Measurements from ENCODE around the gene SOWAHC. TPM values are rescaled to one million over a fixed set of nuclear protein-coding genes. Genes with fewer than 3 reads are reported as not detected.

SOWAHC gene
- total and polyA plus RNA-seq, 2 of the 13 experiments (the other 11 are each of a cell fraction or from before 2014, with no cell fraction given) = 21.2 to 22.5 TPM

DNA sequence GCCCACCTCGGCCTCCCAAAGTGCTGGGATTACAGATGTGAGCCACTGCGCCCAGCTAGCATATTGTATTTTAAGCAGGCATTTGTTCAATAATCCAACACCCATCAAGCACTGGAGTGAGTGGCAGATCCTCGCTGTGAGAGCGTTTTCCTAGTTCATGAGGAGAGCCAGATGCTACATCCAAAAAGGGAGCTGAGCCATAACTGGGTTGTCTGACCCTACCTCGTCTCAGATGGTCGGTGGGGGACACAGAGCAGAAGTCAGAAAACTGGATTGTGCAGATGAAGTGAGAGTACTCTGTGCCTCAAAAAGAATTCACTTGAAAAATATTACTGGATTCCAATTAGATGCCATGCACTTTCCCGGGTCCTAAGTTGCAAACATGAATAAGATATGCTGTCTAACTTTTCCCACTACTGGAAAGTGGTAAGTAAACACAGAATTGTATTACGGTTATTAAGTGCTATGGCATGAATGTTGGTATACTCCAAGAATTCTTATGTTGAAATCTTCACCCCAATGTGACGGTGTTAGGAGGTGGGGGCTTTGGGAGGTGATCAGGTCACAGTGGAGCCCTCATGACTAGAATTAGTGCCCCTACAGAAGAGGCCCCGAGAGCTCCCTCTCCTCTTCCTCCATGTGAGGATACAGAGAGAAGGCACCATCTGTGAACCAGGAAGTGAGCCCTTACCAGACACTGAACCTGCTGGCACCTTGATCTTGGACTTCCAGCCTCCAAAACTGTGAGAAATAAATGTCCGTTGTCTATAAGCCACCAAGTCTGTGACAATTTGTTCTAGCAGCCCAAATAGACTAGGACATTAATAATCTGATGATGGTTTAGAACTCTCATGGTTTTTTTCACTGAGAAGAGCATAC, 21.5 kb downstream of the SOWAHC start (continued):
- TF ChIP-seq, protein P1, sequence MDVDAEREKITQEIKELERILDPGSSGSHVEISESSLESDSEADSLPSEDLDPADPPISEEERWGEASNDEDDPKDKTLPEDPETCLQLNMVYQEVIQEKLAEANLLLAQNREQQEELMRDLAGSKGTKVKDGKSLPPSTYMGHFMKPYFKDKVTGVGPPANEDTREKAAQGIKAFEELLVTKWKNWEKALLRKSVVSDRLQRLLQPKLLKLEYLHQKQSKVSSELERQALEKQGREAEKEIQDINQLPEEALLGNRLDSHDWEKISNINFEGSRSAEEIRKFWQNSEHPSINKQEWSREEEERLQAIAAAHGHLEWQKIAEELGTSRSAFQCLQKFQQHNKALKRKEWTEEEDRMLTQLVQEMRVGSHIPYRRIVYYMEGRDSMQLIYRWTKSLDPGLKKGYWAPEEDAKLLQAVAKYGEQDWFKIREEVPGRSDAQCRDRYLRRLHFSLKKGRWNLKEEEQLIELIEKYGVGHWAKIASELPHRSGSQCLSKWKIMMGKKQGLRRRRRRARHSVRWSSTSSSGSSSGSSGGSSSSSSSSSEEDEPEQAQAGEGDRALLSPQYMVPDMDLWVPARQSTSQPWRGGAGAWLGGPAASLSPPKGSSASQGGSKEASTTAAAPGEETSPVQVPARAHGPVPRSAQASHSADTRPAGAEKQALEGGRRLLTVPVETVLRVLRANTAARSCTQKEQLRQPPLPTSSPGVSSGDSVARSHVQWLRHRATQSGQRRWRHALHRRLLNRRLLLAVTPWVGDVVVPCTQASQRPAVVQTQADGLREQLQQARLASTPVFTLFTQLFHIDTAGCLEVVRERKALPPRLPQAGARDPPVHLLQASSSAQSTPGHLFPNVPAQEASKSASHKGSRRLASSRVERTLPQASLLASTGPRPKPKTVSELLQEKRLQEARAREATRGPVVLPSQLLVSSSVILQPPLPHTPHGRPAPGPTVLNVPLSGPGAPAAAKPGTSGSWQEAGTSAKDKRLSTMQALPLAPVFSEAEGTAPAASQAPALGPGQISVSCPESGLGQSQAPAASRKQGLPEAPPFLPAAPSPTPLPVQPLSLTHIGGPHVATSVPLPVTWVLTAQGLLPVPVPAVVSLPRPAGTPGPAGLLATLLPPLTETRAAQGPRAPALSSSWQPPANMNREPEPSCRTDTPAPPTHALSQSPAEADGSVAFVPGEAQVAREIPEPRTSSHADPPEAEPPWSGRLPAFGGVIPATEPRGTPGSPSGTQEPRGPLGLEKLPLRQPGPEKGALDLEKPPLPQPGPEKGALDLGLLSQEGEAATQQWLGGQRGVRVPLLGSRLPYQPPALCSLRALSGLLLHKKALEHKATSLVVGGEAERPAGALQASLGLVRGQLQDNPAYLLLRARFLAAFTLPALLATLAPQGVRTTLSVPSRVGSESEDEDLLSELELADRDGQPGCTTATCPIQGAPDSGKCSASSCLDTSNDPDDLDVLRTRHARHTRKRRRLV (CRISPR knock-in tag; IDR thresholded peaks at IDR 0.05) = no peak
- TF ChIP-seq ZFAT (CRISPR knock-in tag; conservative IDR thresholded peaks at IDR 0.05) (no peak), ZNF468 (CRISPR knock-in tag; IDR thresholded peaks at IDR 0.05) (no peak), ZNF782 (CRISPR knock-in tag; IDR thresholded peaks at IDR 0.05; ENCODE audit: borderline replicate concordance) (no peak), ZNF558 (CRISPR knock-in tag; IDR thresholded peaks at IDR 0.05; ENCODE audit: borderline replicate concordance) (no peak), THAP11 (CRISPR knock-in tag; IDR thresholded peaks at IDR 0.05) (no peak), SMAD1 (CRISPR knock-in tag; IDR thresholded peaks at IDR 0.05; ENCODE audit: borderline replicate concordance, low read depth) (no peak), PRPF4 (IDR thresholded peaks at IDR 0.05; ENCODE audit: low read depth, low read length, poor library complexity, severe bottlenecking) (no peak), ELF3 (CRISPR knock-in tag; IDR thresholded peaks at IDR 0.05) (peak; percentile 50; the same call in 1 of the 2 replicates), KLF6 (CRISPR knock-in tag; IDR thresholded peaks at IDR 0.05) (no peak), ZNF136 (CRISPR knock-in tag; IDR thresholded peaks at IDR 0.05; ENCODE audit: low read depth) (no peak), ZNF547 (CRISPR knock-in tag; IDR thresholded peaks at IDR 0.05) (0 out of 2 replicates have a peak, but pooled peaks have one; percentile 27), CBX5 (CRISPR knock-in tag; IDR thresholded peaks at IDR 0.05; ENCODE audit: borderline replicate concordance) (no peak), TAF1 (CRISPR knock-in tag; IDR thresholded peaks at IDR 0.05) (no peak), CHCHD3 (CRISPR knock-in tag; IDR thresholded peaks at IDR 0.05) (no peak), KDM5B (CRISPR knock-in tag; IDR thresholded peaks at IDR 0.05; ENCODE audit: borderline replicate concordance) (no peak)
- TF ChIP-seq, protein P2, sequence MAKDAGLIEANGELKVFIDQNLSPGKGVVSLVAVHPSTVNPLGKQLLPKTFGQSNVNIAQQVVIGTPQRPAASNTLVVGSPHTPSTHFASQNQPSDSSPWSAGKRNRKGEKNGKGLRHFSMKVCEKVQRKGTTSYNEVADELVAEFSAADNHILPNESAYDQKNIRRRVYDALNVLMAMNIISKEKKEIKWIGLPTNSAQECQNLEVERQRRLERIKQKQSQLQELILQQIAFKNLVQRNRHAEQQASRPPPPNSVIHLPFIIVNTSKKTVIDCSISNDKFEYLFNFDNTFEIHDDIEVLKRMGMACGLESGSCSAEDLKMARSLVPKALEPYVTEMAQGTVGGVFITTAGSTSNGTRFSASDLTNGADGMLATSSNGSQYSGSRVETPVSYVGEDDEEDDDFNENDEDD (CRISPR knock-in tag; IDR thresholded peaks at IDR 0.05; ENCODE audit: borderline replicate concordance) = no peak
- TF ChIP-seq, protein P3, sequence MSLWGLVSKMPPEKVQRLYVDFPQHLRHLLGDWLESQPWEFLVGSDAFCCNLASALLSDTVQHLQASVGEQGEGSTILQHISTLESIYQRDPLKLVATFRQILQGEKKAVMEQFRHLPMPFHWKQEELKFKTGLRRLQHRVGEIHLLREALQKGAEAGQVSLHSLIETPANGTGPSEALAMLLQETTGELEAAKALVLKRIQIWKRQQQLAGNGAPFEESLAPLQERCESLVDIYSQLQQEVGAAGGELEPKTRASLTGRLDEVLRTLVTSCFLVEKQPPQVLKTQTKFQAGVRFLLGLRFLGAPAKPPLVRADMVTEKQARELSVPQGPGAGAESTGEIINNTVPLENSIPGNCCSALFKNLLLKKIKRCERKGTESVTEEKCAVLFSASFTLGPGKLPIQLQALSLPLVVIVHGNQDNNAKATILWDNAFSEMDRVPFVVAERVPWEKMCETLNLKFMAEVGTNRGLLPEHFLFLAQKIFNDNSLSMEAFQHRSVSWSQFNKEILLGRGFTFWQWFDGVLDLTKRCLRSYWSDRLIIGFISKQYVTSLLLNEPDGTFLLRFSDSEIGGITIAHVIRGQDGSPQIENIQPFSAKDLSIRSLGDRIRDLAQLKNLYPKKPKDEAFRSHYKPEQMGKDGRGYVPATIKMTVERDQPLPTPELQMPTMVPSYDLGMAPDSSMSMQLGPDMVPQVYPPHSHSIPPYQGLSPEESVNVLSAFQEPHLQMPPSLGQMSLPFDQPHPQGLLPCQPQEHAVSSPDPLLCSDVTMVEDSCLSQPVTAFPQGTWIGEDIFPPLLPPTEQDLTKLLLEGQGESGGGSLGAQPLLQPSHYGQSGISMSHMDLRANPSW (CRISPR knock-in tag; IDR thresholded peaks at IDR 0.05; ENCODE audit: borderline replicate concordance) = no peak
- TF ChIP-seq, protein P4, sequence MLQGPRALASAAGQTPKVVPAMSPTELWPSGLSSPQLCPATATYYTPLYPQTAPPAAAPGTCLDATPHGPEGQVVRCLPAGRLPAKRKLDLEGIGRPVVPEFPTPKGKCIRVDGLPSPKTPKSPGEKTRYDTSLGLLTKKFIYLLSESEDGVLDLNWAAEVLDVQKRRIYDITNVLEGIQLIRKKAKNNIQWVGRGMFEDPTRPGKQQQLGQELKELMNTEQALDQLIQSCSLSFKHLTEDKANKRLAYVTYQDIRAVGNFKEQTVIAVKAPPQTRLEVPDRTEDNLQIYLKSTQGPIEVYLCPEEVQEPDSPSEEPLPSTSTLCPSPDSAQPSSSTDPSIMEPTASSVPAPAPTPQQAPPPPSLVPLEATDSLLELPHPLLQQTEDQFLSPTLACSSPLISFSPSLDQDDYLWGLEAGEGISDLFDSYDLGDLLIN (CRISPR knock-in tag; IDR thresholded peaks at IDR 0.05; ENCODE audit: borderline replicate concordance) = no peak
